ENCODE results near the gene SLC26A4. TPM values are rescaled to one million over a fixed set of nuclear protein-coding genes. Genes with fewer than 3 reads are reported as not detected.

Gene SLC26A4
- polyA plus RNA-seq, 1 donor, result 0.79 TPM

DNA sequence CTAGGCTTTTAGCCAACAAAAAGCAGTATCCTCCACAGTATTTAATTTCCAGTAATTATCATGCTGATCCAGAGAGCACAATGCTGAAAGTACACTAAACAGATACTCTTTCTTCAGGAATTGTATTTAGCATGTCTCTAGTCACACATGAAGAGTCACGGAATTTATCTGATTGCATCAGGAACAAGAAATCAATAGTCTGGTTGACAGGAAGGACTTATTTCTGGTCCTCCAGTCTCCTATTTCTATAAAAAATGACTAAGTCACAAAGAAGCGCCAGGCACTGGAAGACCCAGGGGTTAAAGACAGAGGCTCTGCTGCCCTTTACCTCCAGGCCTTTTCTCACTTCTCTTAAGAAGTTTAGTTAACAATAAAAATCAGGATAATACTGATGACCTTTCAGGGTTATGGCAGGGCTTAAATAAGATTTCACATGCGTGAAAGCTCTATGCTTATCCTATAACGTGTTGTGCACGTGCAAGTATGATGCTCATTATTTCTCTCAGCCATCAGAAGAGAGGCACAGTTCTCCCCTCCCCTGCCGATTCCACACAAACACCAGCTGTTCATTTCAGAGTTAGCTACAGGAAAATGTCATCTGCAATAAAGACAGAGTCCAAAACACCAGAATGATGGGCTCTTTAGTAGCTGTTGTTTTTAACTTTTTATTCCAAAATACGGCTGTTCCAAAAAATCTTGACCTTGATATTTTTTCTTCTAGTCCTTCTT lies 36.9 kb downstream of the SLC26A4 start:
- peak; percentile 29 for DNase-seq

DNA sequence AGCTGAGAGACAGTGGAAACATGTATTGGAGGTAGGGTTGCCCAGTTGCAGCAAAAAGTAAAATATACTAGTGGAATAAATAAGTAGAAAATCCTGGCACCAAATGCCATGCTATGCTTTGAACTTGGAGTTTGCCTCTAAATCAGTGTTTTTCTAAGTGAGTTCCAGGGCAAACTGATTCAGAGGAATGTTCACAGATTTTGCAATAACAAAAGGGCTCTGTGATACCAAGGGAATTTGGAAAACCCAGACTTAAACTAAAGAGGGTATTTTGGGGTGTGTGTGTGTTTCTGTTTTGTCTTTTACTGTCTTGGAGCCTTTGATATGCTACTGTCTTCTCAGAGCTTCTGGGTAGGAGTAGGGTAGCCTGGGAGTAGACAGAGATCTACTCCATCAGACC lies 39.9 kb downstream of the SLC26A4 start:
- no peak for DNase-seq

GRCh38 chr7:107701191-107701590 lies 40.6 kb downstream of the SLC26A4 start:
- DNase-seq, result no peak

GRCh38 chr7:107703219-107703618 lies 42.6 kb downstream of the SLC26A4 start:
- DNase-seq, result no peak

GRCh38 chr7:107703872-107704271 lies 43.2 kb downstream of the SLC26A4 start:
- no peak for DNase-seq

GRCh38 chr7:107708956-107709355 lies 48.3 kb downstream of the SLC26A4 start:
- DNase-seq, result no peak

DNA sequence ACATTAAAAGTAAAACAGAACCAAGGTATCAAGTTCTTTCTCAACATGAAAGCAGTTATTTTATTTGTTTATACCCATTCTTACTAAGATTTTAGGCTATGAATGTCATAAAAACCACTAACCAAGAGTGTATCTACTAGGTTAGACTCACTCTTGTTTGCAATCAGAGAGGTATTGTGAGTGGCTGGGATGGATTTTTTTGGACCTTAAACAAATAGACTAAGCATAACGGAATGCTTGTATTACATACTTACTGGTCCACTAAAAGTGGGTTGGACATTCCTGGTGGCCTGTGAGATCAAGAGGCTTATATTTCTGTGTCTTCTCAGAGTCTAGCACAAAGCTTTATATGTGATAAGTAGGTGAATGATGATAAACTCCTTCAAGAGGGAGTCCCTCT lies 50.7 kb downstream of the SLC26A4 start:
- no peak for DNase-seq

DNA sequence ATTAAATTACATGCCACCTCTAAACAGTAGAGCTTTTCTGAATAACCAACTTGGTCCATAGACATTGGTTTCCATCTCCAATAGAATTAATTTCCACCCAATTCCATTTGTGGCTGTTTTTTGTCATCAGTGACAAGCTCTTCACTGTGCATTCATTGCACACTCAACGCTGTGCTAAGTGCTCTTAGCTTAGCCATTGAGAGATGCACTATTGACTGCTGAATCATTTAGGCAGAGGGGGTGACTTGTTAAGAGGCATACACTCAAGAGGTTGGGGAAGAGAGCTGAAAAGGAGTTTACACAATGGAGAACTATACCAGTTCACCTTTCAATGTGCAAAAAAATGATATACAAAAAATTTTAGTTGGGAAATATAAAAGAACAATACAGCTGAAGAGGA lies 51.4 kb downstream of the SLC26A4 start:
- DNase-seq, result no peak

- no peak for DNase-seq
These were observed 52.3 kb downstream of the SLC26A4 start for GRCh38 chr7:107712896-107713295.

DNA sequence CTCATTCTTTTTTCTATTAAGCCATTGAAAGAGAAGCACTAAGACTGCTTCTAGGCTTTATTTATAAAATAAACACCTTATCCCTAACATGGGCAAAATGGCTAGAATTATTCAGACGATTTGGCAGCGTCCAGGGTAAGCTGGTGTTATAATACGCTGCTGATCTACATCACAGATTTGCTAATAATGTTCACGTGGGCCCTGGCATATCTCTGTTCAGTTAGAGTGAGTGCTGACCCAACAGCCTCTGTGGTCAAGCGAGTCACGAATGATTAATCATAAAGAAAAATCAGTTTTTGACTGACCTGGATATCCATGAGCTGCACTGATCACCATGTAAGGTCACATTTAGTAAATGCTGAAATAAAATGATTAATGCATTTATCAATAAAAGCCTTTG lies 54.9 kb downstream of the SLC26A4 start:
- no peak for DNase-seq

GRCh38 chr7:107718456-107719193 lies 58.0 kb downstream of the SLC26A4 start:
- DNase-seq, result no peak

DNA sequence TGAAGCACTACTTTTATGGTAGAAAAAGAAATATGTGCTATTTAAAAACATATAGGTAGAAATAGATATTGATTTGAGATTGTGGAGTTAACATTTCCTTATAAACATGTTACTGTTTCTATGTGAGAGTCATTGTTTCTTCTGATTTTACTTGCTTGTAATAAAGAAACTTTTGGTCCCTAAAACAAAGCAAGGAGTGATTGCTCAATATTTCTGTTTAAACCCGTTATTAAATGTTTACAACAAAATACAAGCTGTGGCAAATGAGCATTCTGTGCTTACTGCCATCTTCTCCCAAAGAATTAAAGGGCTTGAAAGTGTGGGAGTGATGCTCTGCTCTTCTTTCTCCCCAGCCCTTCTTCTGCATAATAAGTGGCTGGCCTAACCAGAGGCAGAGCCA lies 60.7 kb downstream of the SLC26A4 start:
- DNase-seq, result no peak

GRCh38 chr7:107723255-107723654 lies 62.6 kb downstream of the SLC26A4 start:
- no peak for DNase-seq

DNA sequence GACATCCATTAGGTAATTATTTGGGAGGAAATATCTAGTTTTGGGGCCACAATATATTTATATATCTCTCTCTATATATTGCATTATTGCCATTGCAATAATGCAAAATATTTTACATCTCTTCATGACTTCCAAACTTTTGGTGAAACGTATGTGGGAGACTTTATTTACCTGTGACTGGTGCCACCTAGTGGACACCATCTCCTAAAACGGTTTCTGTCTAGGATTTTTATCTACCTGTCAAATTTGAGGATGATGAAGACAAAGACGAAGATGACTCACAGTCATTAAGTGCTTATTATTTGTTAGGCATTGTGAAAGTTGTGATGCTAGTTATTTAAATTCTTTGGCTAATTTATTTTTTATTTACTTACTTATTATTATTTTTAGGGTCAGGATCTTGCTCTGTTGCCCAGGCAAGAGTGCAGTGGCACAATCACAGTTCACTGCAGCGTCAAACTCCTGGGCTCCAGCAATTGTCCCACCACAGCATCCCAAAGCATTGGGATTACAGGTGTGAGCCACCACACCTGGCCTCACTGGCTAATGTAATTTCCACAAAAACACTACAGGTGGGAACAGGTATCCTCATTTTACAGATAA lies 64.6 kb downstream of the SLC26A4 start:
- DNase-seq, result peak; percentile 49

GRCh38 chr7:107726356-107727130 lies 65.9 kb downstream of the SLC26A4 start:
- no peak for DNase-seq

GRCh38 chr7:107728276-107728675 lies 67.6 kb downstream of the SLC26A4 start:
- DNase-seq, result no peak

- no peak for DNase-seq
These were observed 82.3 kb downstream of the SLC26A4 start for GRCh38 chr7:107742678-107743566.

- DNase-seq, result peak; percentile 97
These were observed 83.1 kb downstream of the SLC26A4 start, which contains the start of gene CBLL1 for GRCh38 chr7:107743567-107744344. Gene CBLL1 (plus strand): TSS chr7:107744142. CDS start chr7:107744164, 22 bp downstream.

GRCh38 chr7:107744345-107744750 lies 83.7 kb downstream of the SLC26A4 start:
- DNase-seq, result no peak

GRCh38 chr7:107746006-107746405 lies 85.4 kb downstream of the SLC26A4 start:
- no peak for DNase-seq

- no peak for DNase-seq
These were observed 90.5 kb downstream of the SLC26A4 start for GRCh38 chr7:107751113-107751512.

Measured in hindlimb muscle (tissue), 1 donor.